ENCODE data around the gene CYP2R1. TPM values are rescaled to one million over a fixed set of nuclear protein-coding genes. Genes with fewer than 3 reads are reported as not detected.

Gene CYP2R1
- total RNA-seq, 1 donor from 2014 or later = 23.5 TPM

GRCh38 chr11:14930369-14930768, 38.3 kb upstream of the CYP2R1 start:
- Mint-ChIP-seq H3K27me3 (ENCODE audit: unreplicated experiment) (no peaks in the 10 kb centered on the region), H3K4me3 (ENCODE audit: unreplicated experiment) (no peak overlapping the region), H3K9me3 (ENCODE audit: unreplicated experiment) (peaks cover 5% of the 10 kb centered on the region), H3K4me1 (ENCODE audit: low read depth, unreplicated experiment) (no peaks in the 10 kb centered on the region), H3K27ac (ENCODE audit: unreplicated experiment) (no peak overlapping the region), H3K36me3 (ENCODE audit: unreplicated experiment) (peaks cover 4% of the 10 kb centered on the region)
- DNase-seq = no peak
- TF ChIP-seq, protein P1, sequence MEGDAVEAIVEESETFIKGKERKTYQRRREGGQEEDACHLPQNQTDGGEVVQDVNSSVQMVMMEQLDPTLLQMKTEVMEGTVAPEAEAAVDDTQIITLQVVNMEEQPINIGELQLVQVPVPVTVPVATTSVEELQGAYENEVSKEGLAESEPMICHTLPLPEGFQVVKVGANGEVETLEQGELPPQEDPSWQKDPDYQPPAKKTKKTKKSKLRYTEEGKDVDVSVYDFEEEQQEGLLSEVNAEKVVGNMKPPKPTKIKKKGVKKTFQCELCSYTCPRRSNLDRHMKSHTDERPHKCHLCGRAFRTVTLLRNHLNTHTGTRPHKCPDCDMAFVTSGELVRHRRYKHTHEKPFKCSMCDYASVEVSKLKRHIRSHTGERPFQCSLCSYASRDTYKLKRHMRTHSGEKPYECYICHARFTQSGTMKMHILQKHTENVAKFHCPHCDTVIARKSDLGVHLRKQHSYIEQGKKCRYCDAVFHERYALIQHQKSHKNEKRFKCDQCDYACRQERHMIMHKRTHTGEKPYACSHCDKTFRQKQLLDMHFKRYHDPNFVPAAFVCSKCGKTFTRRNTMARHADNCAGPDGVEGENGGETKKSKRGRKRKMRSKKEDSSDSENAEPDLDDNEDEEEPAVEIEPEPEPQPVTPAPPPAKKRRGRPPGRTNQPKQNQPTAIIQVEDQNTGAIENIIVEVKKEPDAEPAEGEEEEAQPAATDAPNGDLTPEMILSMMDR (IDR thresholded peaks at IDR 0.05; ENCODE audit: partially characterized antibody, unreplicated experiment) = no peak

GRCh38 chr11:14927146-14927545, 35.1 kb upstream of the CYP2R1 start:
- Mint-ChIP-seq H3K27me3 (ENCODE audit: unreplicated experiment) (no peaks in the 10 kb centered on the region), H3K4me3 (ENCODE audit: unreplicated experiment) (no peak overlapping the region), H3K4me1 (ENCODE audit: low read depth, unreplicated experiment) (no peaks in the 10 kb centered on the region), H3K9me3 (ENCODE audit: unreplicated experiment) (peaks cover 4% of the 10 kb centered on the region), H3K36me3 (ENCODE audit: unreplicated experiment) (no peaks in the 10 kb centered on the region), H3K27ac (ENCODE audit: unreplicated experiment) (no peak overlapping the region)
- no peak for DNase-seq
- TF ChIP-seq, protein P1 (IDR thresholded peaks at IDR 0.05; ENCODE audit: partially characterized antibody, unreplicated experiment) = no peak

- Mint-ChIP-seq H3K36me3 (ENCODE audit: unreplicated experiment) (no peaks in the 10 kb centered on the region), H3K9me3 (ENCODE audit: unreplicated experiment) (peaks cover 4% of the 10 kb centered on the region), H3K27me3 (ENCODE audit: unreplicated experiment) (no peaks in the 10 kb centered on the region), H3K4me1 (ENCODE audit: low read depth, unreplicated experiment) (no peaks in the 10 kb centered on the region), H3K4me3 (ENCODE audit: unreplicated experiment) (no peak overlapping the region), H3K27ac (ENCODE audit: unreplicated experiment) (no peak overlapping the region)
- TF ChIP-seq, protein P1 (IDR thresholded peaks at IDR 0.05; ENCODE audit: partially characterized antibody, unreplicated experiment) = no peak
- no peak for DNase-seq
Measured at GRCh38 chr11:14924318-14924717, 32.3 kb upstream of the CYP2R1 start.

DNA sequence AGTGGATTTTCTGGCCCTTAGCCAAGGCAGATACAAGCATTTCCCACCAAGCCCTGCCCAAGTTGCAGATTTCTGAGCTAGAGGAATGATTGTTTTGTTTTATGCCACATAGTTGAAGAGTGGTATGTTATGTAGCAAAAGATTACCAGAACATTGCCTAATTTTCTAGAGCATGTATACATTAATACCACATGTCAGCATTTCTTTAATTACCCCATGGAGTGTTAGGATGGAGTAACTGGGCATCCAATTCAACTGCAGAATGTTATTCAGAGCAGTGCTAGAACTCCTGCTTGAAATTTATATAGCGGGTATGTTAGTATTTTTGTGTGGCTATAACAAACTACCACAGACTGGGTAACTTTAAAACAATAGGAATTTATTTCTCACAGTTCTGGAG, 24.4 kb upstream of the CYP2R1 start:
- no peaks in the 10 kb centered on the region for H3K27me3 Mint-ChIP-seq (ENCODE audit: unreplicated experiment)
- TF ChIP-seq, protein P1 (IDR thresholded peaks at IDR 0.05; ENCODE audit: partially characterized antibody, unreplicated experiment) = no peak
- H3K36me3 Mint-ChIP-seq (ENCODE audit: unreplicated experiment) = no peaks in the 10 kb centered on the region
- H3K27ac Mint-ChIP-seq (ENCODE audit: unreplicated experiment) = no peak overlapping the region
- no peak for DNase-seq
- no peaks in the 10 kb centered on the region for H3K4me1 Mint-ChIP-seq (ENCODE audit: low read depth, unreplicated experiment)
- no peaks in the 10 kb centered on the region for H3K9me3 Mint-ChIP-seq (ENCODE audit: unreplicated experiment)
- no peak overlapping the region for H3K4me3 Mint-ChIP-seq (ENCODE audit: unreplicated experiment)

DNA sequence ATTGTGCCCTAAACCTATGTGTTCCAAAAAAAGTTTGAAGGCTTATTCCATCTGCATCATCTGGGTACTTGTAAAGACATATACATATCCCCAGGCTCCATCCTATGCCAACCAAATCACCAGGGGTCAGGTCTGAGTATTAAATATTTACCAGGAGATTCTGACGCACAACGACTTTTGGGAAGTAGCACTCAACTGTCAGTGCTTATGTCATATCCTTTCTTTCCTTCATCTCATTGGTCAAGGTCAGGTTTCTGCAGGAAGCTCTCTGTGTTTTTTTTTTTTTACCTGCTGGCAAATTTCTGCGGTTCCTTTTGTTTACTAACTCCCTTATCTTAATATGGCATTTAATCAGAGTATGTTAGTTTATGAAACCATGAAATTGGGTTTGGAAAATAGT, 22.5 kb upstream of the CYP2R1 start:
- no peak overlapping the region for H3K4me3 Mint-ChIP-seq (ENCODE audit: unreplicated experiment)
- no peaks in the 10 kb centered on the region for H3K27me3 Mint-ChIP-seq (ENCODE audit: unreplicated experiment)
- H3K27ac Mint-ChIP-seq (ENCODE audit: unreplicated experiment) = no peak overlapping the region
- DNase-seq = no peak
- TF ChIP-seq, protein P1 (IDR thresholded peaks at IDR 0.05; ENCODE audit: partially characterized antibody, unreplicated experiment) = no peak
- no peaks in the 10 kb centered on the region for H3K4me1 Mint-ChIP-seq (ENCODE audit: low read depth, unreplicated experiment)
- H3K9me3 Mint-ChIP-seq (ENCODE audit: unreplicated experiment) = no peaks in the 10 kb centered on the region
- no peaks in the 10 kb centered on the region for H3K36me3 Mint-ChIP-seq (ENCODE audit: unreplicated experiment)
